Measurements from ENCODE around the gene NTSR1.

DNA sequence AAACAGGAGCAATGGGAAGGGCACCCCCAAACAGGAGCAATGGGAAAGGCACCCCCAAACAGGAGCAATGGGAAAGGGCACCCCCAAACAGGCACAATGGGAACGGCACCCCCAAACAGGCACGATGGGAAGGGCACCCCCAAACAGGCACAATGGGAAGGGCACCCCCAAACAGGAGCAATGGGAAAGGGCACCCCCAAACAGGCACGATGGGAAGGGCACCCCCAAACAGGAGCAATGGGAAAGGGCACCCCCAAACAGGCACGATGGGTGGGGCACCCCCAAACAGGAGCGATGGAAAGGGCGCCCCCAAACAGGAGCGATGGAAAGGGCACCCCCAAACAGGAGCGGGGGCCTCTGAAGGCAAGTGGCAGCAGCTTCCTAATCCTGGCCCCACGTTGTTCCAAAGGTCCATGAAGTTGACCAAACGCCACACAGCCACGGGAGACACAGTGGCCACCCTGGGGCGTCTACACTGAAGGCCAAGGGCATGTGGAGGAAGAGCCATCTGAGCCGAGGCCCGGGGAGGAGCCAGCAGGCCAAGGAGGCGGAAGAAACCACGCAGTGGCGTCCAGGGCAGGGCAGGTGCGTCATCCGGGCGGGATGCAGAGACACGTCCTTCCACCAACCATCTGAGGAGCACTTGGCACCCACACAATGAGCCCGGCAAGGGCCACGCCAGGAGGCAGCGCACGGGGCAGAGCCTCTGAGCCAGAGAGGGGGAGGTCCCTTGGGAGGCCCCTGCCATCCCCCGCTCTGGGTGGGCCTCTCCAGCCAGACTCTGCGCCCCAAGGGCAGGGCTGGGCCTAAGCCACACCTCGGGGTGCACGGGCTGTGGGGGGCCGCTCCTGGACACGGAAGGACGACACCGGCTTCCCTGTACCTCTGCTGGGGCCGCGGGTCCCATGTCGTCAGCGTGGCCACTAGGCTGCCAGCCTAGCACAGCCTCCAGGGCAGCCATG lies 21.5 kb upstream of the NTSR1 start:
- TF ChIP-seq, protein P1, sequence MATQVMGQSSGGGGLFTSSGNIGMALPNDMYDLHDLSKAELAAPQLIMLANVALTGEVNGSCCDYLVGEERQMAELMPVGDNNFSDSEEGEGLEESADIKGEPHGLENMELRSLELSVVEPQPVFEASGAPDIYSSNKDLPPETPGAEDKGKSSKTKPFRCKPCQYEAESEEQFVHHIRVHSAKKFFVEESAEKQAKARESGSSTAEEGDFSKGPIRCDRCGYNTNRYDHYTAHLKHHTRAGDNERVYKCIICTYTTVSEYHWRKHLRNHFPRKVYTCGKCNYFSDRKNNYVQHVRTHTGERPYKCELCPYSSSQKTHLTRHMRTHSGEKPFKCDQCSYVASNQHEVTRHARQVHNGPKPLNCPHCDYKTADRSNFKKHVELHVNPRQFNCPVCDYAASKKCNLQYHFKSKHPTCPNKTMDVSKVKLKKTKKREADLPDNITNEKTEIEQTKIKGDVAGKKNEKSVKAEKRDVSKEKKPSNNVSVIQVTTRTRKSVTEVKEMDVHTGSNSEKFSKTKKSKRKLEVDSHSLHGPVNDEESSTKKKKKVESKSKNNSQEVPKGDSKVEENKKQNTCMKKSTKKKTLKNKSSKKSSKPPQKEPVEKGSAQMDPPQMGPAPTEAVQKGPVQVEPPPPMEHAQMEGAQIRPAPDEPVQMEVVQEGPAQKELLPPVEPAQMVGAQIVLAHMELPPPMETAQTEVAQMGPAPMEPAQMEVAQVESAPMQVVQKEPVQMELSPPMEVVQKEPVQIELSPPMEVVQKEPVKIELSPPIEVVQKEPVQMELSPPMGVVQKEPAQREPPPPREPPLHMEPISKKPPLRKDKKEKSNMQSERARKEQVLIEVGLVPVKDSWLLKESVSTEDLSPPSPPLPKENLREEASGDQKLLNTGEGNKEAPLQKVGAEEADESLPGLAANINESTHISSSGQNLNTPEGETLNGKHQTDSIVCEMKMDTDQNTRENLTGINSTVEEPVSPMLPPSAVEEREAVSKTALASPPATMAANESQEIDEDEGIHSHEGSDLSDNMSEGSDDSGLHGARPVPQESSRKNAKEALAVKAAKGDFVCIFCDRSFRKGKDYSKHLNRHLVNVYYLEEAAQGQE (IDR thresholded peaks at IDR 0.05): no peak
- TF ChIP-seq RAD21 (IDR thresholded peaks at IDR 0.05) (no peak), FOXA1 (IDR thresholded peaks at IDR 0.05) (no peak), CTCF (IDR thresholded peaks at IDR 0.05; ENCODE audit: low read depth, low read length, missing input control) (no peak), RXRA (IDR thresholded peaks at IDR 0.05) (no peak), HNF4A (conservative IDR thresholded peaks at IDR 0.05) (no peak), YY1 (IDR thresholded peaks at IDR 0.05) (no peak), GABPA (IDR thresholded peaks at IDR 0.05 in 1 of 2, conservative IDR thresholded peaks at IDR 0.05 in 1 of 2) (no peak), NR2F2 (IDR thresholded peaks at IDR 0.05) (no peak), JUND (IDR thresholded peaks at IDR 0.05) (no peak)
- TF ChIP-seq, protein P2, sequence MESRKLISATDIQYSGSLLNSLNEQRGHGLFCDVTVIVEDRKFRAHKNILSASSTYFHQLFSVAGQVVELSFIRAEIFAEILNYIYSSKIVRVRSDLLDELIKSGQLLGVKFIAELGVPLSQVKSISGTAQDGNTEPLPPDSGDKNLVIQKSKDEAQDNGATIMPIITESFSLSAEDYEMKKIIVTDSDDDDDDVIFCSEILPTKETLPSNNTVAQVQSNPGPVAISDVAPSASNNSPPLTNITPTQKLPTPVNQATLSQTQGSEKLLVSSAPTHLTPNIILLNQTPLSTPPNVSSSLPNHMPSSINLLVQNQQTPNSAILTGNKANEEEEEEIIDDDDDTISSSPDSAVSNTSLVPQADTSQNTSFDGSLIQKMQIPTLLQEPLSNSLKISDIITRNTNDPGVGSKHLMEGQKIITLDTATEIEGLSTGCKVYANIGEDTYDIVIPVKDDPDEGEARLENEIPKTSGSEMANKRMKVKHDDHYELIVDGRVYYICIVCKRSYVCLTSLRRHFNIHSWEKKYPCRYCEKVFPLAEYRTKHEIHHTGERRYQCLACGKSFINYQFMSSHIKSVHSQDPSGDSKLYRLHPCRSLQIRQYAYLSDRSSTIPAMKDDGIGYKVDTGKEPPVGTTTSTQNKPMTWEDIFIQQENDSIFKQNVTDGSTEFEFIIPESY (IDR thresholded peaks at IDR 0.05): no peak
- TF ChIP-seq, protein P3, sequence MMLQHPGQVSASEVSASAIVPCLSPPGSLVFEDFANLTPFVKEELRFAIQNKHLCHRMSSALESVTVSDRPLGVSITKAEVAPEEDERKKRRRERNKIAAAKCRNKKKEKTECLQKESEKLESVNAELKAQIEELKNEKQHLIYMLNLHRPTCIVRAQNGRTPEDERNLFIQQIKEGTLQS (IDR thresholded peaks at IDR 0.05): no peak
